ENCODE measurements around the gene TUBB1. TPM values are rescaled to one million over a fixed set of nuclear protein-coding genes. Genes with fewer than 3 reads are reported as not detected.

Gene TUBB1
- polyA plus RNA-seq, 1 experiment, result not detected

DNA sequence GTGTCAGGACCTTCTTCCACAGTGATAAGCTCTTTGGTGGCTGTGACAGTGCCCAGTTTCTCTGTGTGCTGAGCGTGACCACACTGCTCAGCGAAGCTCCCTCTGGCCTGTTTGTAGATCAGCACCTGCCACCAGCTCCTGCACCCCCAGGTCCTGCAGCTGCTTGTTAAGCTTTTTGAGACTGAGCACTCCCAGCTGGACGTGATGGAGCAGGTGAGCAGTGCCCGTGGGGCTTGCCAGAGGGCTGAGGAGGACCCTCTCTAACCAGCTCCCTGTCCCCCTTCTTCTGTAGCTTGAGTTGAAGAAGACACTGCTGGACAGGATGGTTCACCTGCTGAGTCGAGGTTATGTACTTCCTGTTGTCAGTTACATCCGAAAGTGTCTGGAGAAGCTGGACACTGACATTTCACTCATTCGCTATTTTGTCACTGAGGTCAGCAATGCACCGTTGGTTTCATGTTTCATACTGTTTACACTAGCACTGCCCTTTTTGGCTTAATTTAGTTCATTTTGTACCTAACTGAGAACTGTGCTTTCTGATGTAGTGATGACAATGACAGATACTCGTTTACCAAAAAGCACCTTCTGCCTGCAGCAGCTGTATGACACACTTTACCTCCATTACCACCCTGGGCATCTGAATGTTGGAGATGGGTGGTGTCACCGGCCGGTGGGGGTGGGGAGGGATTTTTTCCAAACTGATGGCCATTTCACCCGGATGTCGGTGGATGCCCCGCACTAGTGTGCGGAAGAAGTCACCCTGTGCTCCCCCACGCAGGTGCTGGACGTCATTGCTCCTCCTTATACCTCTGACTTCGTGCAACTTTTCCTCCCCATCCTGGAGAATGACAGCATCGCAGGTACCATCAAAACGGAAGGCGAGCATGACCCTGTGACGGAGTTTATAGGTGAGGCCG, 25.6 kb upstream of the TUBB1 start:
- H3K27ac ChIP-seq (ENCODE audit: low read depth, low read length), result no peak overlapping the region
- CTCF ChIA-PET, result interaction anchor here (1.0 kb wide), 1 partner anchor 123 kb away, joined by 5 read pairs; no protein-coding TSS in a partner anchor
- no peaks in the 10 kb centered on the region for H3K27me3 ChIP-seq (ENCODE audit: control insufficient read depth, insufficient read depth, low read length)
- no peaks in the 10 kb centered on the region; the same call in 1 of the 2 replicates for H3K9me3 ChIP-seq (ENCODE audit: control insufficient read depth, insufficient read depth, low read length)
- no peak overlapping the region for H3K4me3 ChIP-seq (ENCODE audit: low read depth, low read length)
- TF ChIP-seq, protein P1, sequence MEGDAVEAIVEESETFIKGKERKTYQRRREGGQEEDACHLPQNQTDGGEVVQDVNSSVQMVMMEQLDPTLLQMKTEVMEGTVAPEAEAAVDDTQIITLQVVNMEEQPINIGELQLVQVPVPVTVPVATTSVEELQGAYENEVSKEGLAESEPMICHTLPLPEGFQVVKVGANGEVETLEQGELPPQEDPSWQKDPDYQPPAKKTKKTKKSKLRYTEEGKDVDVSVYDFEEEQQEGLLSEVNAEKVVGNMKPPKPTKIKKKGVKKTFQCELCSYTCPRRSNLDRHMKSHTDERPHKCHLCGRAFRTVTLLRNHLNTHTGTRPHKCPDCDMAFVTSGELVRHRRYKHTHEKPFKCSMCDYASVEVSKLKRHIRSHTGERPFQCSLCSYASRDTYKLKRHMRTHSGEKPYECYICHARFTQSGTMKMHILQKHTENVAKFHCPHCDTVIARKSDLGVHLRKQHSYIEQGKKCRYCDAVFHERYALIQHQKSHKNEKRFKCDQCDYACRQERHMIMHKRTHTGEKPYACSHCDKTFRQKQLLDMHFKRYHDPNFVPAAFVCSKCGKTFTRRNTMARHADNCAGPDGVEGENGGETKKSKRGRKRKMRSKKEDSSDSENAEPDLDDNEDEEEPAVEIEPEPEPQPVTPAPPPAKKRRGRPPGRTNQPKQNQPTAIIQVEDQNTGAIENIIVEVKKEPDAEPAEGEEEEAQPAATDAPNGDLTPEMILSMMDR (IDR thresholded peaks at IDR 0.05; ENCODE audit: low read depth, low read length), result no peak
- DNase-seq (ENCODE audit: low read depth, low spot score), result no peak
- POLR2A ChIA-PET, result interaction anchor here (1.0 kb wide), 1 partner anchor 39 kb away, joined by 3 read pairs; the partner anchor contains the start of gene ATP5F1E

DNA sequence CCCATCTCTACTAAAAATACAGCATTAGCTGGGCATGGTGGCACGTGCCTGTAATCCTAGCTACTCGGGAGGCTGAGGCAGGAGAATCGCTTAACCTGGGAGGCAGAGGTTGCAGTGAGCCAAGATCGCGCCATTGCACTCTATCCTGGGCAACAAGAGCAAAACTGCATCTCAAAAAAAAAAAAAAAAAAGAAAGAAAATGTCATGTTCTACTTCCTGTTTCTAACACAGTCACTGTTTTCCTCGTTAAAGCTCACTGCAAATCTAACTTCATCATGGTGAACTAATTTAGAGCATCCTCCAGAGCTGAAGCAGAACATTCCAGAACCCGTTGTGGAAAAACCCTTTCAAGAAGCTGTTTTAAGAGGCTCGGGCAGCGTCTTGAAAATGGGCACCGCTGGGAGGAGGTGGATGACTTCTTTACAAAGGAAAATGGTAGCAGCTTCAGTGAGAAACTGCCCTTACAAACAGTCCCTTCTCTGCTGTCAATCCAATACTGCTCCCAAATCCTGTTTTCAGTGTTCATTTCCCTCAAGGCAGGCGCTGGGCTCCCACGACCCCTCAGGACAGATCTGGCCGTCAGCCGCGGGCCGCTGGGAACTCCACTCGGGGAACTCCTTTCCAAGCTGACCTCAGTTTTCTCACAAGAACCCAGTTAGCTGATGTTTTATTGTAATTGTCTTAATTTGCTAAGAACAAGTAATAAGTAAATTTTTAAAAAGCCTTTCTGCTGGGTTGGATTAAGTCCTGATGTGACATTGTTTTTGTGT, 24.7 kb upstream of the TUBB1 start:
- POLR2A ChIA-PET, result interaction anchor here (1.0 kb wide), 1 partner anchor 38 kb away, joined by 3 read pairs; the partner anchor contains the start of gene ATP5F1E

DNA sequence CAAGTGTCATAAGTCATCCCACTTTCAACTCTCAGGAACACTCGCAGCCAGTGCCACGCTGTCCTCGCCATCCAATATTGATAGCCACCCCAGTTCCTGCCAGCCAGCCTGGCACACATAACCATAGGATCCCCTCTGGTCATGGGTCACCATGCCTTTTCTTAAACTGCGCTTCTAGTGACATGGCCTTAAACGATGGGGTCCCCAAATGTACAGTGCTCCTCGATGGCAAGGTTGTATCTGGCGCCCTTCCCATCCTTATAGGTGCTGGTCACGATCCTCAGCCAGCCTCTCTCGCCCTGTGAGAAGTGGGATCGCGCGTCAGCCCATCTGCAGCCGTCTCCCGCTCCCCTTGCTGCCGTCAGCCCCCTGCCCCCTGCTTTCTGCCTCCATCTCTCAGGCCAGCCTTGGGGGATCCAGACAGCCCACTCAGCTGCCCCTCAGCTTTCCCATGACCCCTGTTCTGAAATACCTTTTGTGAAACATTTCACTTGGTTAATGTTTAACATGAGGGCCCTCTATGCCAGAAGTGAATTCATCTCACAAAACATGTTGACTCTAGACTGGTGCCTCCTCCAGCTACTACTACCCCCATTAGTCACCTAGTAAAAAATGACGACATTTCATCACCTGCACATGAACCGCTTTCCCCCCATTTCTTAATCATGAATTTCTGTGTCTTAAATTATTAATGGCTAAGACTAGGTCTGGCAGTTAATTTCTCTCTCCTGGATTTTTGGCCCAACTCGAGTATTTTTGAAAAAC, 23.6 kb upstream of the TUBB1 start:
- CTCF ChIA-PET, result no interaction called here
- H3K4me3 ChIP-seq (ENCODE audit: low read depth, low read length), result no peak overlapping the region
- H3K27ac ChIP-seq (ENCODE audit: low read depth, low read length), result no peak overlapping the region
- no peaks in the 10 kb centered on the region for H3K27me3 ChIP-seq (ENCODE audit: control insufficient read depth, insufficient read depth, low read length)
- POLR2A ChIA-PET, result no interaction called here
- H3K9me3 ChIP-seq (ENCODE audit: control insufficient read depth, insufficient read depth, low read length), result no peaks in the 10 kb centered on the region; the same call in 1 of the 2 replicates
- DNase-seq (ENCODE audit: low read depth, low spot score), result no peak
- TF ChIP-seq, protein P1 (IDR thresholded peaks at IDR 0.05; ENCODE audit: low read depth, low read length), result no peak

More for the DNA sequence above, 24.7 kb upstream of the TUBB1 start:
- TF ChIP-seq, protein P1 (IDR thresholded peaks at IDR 0.05; ENCODE audit: low read depth, low read length), result no peak
- Histone ChIP-seq H3K27ac (ENCODE audit: low read depth, low read length) (no peak overlapping the region), H3K4me3 (ENCODE audit: low read depth, low read length) (no peak overlapping the region), H3K27me3 (ENCODE audit: control insufficient read depth, insufficient read depth, low read length) (no peaks in the 10 kb centered on the region), H3K9me3 (ENCODE audit: control insufficient read depth, insufficient read depth, low read length) (no peaks in the 10 kb centered on the region; the same call in 1 of the 2 replicates)
- CTCF ChIA-PET, result no interaction called here
- DNase-seq (ENCODE audit: low read depth, low spot score), result no peak

DNA sequence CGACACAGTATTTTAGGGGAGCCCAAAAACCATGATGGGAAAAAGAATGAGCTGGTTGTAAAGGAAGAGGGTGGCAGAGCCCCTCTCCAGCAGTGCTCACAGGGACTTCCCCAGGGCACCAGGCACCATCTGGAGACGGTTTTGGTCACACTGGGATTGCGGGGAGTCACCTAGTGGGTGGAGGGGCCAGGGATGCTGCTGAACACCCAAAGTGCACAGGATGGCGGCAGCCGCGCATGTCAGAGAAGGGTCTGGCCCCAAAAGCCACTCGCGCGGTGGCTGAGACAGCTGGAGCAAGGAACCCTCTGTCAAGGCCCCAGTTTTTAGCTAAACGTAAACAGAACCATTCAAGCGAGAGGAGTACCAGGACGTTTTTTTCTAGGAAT, 23.0 kb upstream of the TUBB1 start:
- Histone ChIP-seq H3K9me3 (ENCODE audit: control insufficient read depth, insufficient read depth, low read length) (no peaks in the 10 kb centered on the region; the same call in 1 of the 2 replicates), H3K27ac (ENCODE audit: low read depth, low read length) (no peak overlapping the region), H3K4me3 (ENCODE audit: low read depth, low read length) (no peak overlapping the region), H3K27me3 (ENCODE audit: control insufficient read depth, insufficient read depth, low read length) (no peaks in the 10 kb centered on the region)
- TF ChIP-seq, protein P1 (IDR thresholded peaks at IDR 0.05; ENCODE audit: low read depth, low read length), result no peak
- CTCF ChIA-PET, result no interaction called here
- POLR2A ChIA-PET, result interaction anchor here (0.6 to 1.3 kb wide), 3 partner anchors 20 to 96 kb away, joined by 3 to 4 read pairs (median 3); partner anchors contain the start of gene ATP5F1E
- no peak for DNase-seq (ENCODE audit: low read depth, low spot score)
